SK-N-SH (cell line): ENCODE measurements around the gene NAV2.

Experiments used
- CHD2 ChIP-seq: fragments of 150-350 bp; IDR thresholded peaks from 2 replicates; pipeline ENCODE4 v1.6.1; 2018; ENCODE audit warnings: low read length; ENCODE audit not compliant: partially characterized antibody
- GATA2 ChIP-seq: sonication (generic); formaldehyde crosslinking; IDR thresholded peaks from 2 replicates; pipeline ENCODE4 v1.5.0; 2020; ENCODE audit warnings: mild to moderate bottlenecking, missing genetic modification reagents
- MEF2A ChIP-seq: IDR thresholded peaks from 2 replicates; pipeline ENCODE4 v1.4.0; 2012; ENCODE audit warnings: low read depth, borderline replicate concordance
- NRF1 ChIP-seq: IDR thresholded peaks from 2 replicates; pipeline ENCODE4 v1.6.1; 2012; ENCODE audit warnings: low read depth, mild to moderate bottlenecking, low read length
- RCOR1 ChIP-seq: fragments of 150-350 bp; IDR thresholded peaks from 2 replicates; pipeline ENCODE4 v1.6.1; 2017; ENCODE audit warnings: antibody characterized with exemption, low read length
- SIN3A ChIP-seq: IDR thresholded peaks from 2 replicates; pipeline ENCODE4 v1.6.1; 2012; ENCODE audit warnings: low read depth, mild to moderate bottlenecking, low read length, moderate library complexity, borderline replicate concordance
- TCF12 ChIP-seq: IDR thresholded peaks from 2 replicates; pipeline ENCODE4 v1.4.0; 2012
- YY1 ChIP-seq: IDR thresholded peaks from 2 replicates; pipeline ENCODE4 v1.4.0; 2012; ENCODE audit warnings: low read depth, mild to moderate bottlenecking
- TF ChIP-seq, protein P1 (sequence below): fragments of 200-600 bp; sonication (generic); IDR thresholded peaks from 2 replicates; pipeline ENCODE4 v1.6.1; 2017; ENCODE audit warnings: antibody characterized with exemption, mild to moderate bottlenecking, moderate library complexity
- TF ChIP-seq, protein P2 (sequence below): IDR thresholded peaks from 2 replicates; pipeline ENCODE4 v1.4.0; 2012; ENCODE audit warnings: low read depth, borderline replicate concordance
- TF ChIP-seq, protein P3 (sequence below): IDR thresholded peaks from 2 replicates; pipeline ENCODE4 v1.4.0; 2012; ENCODE audit warnings: low read depth
- TF ChIP-seq, protein P4 (sequence below): IDR thresholded peaks from 2 replicates; pipeline ENCODE4 v1.6.1; 2012; ENCODE audit warnings: mild to moderate bottlenecking, low read depth, low read length, moderate library complexity

DNA sequence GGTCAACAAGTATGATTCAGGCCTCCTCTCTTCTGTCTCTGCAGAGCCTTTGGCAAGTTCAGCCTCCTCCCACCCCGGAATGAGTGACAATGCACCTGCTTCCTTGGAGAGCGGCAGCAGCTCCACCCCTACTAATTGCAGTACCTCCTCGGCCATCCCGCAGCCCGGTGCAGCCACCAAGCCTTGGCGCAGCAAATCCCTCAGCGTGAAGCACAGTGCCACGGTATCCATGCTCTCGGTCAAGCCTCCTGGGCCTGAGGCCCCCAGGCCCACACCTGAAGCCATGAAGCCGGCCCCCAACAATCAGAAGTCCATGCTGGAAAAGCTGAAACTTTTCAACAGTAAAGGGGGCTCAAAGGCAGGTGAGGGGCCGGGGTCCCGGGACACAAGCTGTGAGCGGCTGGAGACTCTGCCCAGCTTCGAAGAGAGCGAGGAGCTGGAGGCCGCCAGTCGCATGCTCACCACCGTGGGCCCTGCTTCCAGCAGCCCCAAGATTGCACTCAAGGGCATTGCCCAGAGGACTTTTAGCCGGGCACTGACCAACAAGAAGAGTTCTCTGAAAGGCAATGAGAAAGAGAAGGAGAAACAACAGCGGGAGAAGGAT is 220.6 kb downstream of the NAV2 start:
- TF ChIP-seq, protein P1, sequence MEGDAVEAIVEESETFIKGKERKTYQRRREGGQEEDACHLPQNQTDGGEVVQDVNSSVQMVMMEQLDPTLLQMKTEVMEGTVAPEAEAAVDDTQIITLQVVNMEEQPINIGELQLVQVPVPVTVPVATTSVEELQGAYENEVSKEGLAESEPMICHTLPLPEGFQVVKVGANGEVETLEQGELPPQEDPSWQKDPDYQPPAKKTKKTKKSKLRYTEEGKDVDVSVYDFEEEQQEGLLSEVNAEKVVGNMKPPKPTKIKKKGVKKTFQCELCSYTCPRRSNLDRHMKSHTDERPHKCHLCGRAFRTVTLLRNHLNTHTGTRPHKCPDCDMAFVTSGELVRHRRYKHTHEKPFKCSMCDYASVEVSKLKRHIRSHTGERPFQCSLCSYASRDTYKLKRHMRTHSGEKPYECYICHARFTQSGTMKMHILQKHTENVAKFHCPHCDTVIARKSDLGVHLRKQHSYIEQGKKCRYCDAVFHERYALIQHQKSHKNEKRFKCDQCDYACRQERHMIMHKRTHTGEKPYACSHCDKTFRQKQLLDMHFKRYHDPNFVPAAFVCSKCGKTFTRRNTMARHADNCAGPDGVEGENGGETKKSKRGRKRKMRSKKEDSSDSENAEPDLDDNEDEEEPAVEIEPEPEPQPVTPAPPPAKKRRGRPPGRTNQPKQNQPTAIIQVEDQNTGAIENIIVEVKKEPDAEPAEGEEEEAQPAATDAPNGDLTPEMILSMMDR: no peak
- TF ChIP-seq, protein P2, sequence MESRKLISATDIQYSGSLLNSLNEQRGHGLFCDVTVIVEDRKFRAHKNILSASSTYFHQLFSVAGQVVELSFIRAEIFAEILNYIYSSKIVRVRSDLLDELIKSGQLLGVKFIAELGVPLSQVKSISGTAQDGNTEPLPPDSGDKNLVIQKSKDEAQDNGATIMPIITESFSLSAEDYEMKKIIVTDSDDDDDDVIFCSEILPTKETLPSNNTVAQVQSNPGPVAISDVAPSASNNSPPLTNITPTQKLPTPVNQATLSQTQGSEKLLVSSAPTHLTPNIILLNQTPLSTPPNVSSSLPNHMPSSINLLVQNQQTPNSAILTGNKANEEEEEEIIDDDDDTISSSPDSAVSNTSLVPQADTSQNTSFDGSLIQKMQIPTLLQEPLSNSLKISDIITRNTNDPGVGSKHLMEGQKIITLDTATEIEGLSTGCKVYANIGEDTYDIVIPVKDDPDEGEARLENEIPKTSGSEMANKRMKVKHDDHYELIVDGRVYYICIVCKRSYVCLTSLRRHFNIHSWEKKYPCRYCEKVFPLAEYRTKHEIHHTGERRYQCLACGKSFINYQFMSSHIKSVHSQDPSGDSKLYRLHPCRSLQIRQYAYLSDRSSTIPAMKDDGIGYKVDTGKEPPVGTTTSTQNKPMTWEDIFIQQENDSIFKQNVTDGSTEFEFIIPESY: no peak
- no peak for TF ChIP-seq RCOR1
- TF ChIP-seq, protein P3, sequence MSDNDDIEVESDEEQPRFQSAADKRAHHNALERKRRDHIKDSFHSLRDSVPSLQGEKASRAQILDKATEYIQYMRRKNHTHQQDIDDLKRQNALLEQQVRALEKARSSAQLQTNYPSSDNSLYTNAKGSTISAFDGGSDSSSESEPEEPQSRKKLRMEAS: no peak
- TF ChIP-seq YY1: no peak
- TF ChIP-seq MEF2A: no peak
- no peak for TF ChIP-seq GATA2 (CRISPR knock-in tag)
- TF ChIP-seq, protein P4, sequence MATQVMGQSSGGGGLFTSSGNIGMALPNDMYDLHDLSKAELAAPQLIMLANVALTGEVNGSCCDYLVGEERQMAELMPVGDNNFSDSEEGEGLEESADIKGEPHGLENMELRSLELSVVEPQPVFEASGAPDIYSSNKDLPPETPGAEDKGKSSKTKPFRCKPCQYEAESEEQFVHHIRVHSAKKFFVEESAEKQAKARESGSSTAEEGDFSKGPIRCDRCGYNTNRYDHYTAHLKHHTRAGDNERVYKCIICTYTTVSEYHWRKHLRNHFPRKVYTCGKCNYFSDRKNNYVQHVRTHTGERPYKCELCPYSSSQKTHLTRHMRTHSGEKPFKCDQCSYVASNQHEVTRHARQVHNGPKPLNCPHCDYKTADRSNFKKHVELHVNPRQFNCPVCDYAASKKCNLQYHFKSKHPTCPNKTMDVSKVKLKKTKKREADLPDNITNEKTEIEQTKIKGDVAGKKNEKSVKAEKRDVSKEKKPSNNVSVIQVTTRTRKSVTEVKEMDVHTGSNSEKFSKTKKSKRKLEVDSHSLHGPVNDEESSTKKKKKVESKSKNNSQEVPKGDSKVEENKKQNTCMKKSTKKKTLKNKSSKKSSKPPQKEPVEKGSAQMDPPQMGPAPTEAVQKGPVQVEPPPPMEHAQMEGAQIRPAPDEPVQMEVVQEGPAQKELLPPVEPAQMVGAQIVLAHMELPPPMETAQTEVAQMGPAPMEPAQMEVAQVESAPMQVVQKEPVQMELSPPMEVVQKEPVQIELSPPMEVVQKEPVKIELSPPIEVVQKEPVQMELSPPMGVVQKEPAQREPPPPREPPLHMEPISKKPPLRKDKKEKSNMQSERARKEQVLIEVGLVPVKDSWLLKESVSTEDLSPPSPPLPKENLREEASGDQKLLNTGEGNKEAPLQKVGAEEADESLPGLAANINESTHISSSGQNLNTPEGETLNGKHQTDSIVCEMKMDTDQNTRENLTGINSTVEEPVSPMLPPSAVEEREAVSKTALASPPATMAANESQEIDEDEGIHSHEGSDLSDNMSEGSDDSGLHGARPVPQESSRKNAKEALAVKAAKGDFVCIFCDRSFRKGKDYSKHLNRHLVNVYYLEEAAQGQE: no peak
- no peak for TF ChIP-seq SIN3A
- TF ChIP-seq TCF12: no peak
- no peak for TF ChIP-seq CHD2
- TF ChIP-seq NRF1: no peak
